ENCODE measurements around the gene VIL1. TPM values are rescaled to one million over a fixed set of nuclear protein-coding genes. Genes with fewer than 3 reads are reported as not detected.

VIL1 gene
- total RNA-seq, 1 donor from 2014 or later: not detected

GRCh38 chr2:218471982-218472381 is 53.1 kb downstream of the VIL1 start:
- no peaks in the 10 kb centered on the region for H3K27me3 Mint-ChIP-seq (ENCODE audit: unreplicated experiment)
- H3K36me3 Mint-ChIP-seq (ENCODE audit: unreplicated experiment): peaks cover 23% of the 10 kb centered on the region
- DNase-seq (ENCODE audit: extremely low spot score, unreplicated experiment): no peak
- H3K9me3 Mint-ChIP-seq (ENCODE audit: unreplicated experiment): no peaks in the 10 kb centered on the region
- no peak overlapping the region for H3K27ac Mint-ChIP-seq (ENCODE audit: unreplicated experiment)
- H3K4me3 Mint-ChIP-seq (ENCODE audit: unreplicated experiment): no peak overlapping the region
- no peak for TF ChIP-seq CTCF (IDR thresholded peaks at IDR 0.05)
- H3K4me1 Mint-ChIP-seq (ENCODE audit: unreplicated experiment): no peaks in the 10 kb centered on the region

- no peaks in the 10 kb centered on the region for H3K9me3 Mint-ChIP-seq (ENCODE audit: unreplicated experiment)
- no peak for DNase-seq (ENCODE audit: extremely low spot score, unreplicated experiment)
- H3K4me3 Mint-ChIP-seq (ENCODE audit: unreplicated experiment): no peak overlapping the region
- no peaks in the 10 kb centered on the region for H3K4me1 Mint-ChIP-seq (ENCODE audit: unreplicated experiment)
- no peak for TF ChIP-seq CTCF (IDR thresholded peaks at IDR 0.05)
- H3K27ac Mint-ChIP-seq (ENCODE audit: unreplicated experiment): no peak overlapping the region
- H3K36me3 Mint-ChIP-seq (ENCODE audit: unreplicated experiment): peaks cover 23% of the 10 kb centered on the region
- H3K27me3 Mint-ChIP-seq (ENCODE audit: unreplicated experiment): no peaks in the 10 kb centered on the region
Measured at GRCh38 chr2:218472988-218473387, 54.1 kb downstream of the VIL1 start.

GRCh38 chr2:218474527-218474926 is 55.6 kb downstream of the VIL1 start:
- H3K27ac Mint-ChIP-seq (ENCODE audit: unreplicated experiment): no peak overlapping the region
- TF ChIP-seq CTCF (IDR thresholded peaks at IDR 0.05): no peak
- H3K9me3 Mint-ChIP-seq (ENCODE audit: unreplicated experiment): no peaks in the 10 kb centered on the region
- H3K4me1 Mint-ChIP-seq (ENCODE audit: unreplicated experiment): no peaks in the 10 kb centered on the region
- peaks cover 30% of the 10 kb centered on the region for H3K36me3 Mint-ChIP-seq (ENCODE audit: unreplicated experiment)
- H3K4me3 Mint-ChIP-seq (ENCODE audit: unreplicated experiment): no peak overlapping the region
- H3K27me3 Mint-ChIP-seq (ENCODE audit: unreplicated experiment): no peaks in the 10 kb centered on the region
- no peak for DNase-seq (ENCODE audit: extremely low spot score, unreplicated experiment)

- no peaks in the 10 kb centered on the region for H3K4me1 Mint-ChIP-seq (ENCODE audit: unreplicated experiment)
- TF ChIP-seq CTCF (IDR thresholded peaks at IDR 0.05): no peak
- no peak for DNase-seq (ENCODE audit: extremely low spot score, unreplicated experiment)
- no peak overlapping the region for H3K27ac Mint-ChIP-seq (ENCODE audit: unreplicated experiment)
- H3K9me3 Mint-ChIP-seq (ENCODE audit: unreplicated experiment): no peaks in the 10 kb centered on the region
- peaks cover 33% of the 10 kb centered on the region for H3K36me3 Mint-ChIP-seq (ENCODE audit: unreplicated experiment)
- H3K27me3 Mint-ChIP-seq (ENCODE audit: unreplicated experiment): no peaks in the 10 kb centered on the region
- H3K4me3 Mint-ChIP-seq (ENCODE audit: unreplicated experiment): no peak overlapping the region
Measured at GRCh38 chr2:218476676-218477075, 57.8 kb downstream of the VIL1 start.

- no peak overlapping the region for H3K4me3 Mint-ChIP-seq (ENCODE audit: unreplicated experiment)
- H3K27me3 Mint-ChIP-seq (ENCODE audit: unreplicated experiment): no peaks in the 10 kb centered on the region
- peaks cover 30% of the 10 kb centered on the region for H3K36me3 Mint-ChIP-seq (ENCODE audit: unreplicated experiment)
- H3K27ac Mint-ChIP-seq (ENCODE audit: unreplicated experiment): no peak overlapping the region
- no peaks in the 10 kb centered on the region for H3K4me1 Mint-ChIP-seq (ENCODE audit: unreplicated experiment)
- no peak for TF ChIP-seq CTCF (IDR thresholded peaks at IDR 0.05)
- no peaks in the 10 kb centered on the region for H3K9me3 Mint-ChIP-seq (ENCODE audit: unreplicated experiment)
- no peak for DNase-seq (ENCODE audit: extremely low spot score, unreplicated experiment)
Measured at GRCh38 chr2:218477247-218477646, 58.3 kb downstream of the VIL1 start.
